Head of caudate nucleus (tissue), 42 donors: ENCODE results near the gene BICDL1.
"Not testable (repeated sequence)": the region's sequence is repeated elsewhere in the genome, so short reads cannot be mapped to it uniquely, and the experiment has no call there.

Source experiments
- DNase-seq, 42 donors: peaks; one replicate each; pipeline versions ENCODE4 v3.0.0 to v3.0.0-alpha.2; 2020 to 2021; ENCODE audit warnings: mixed read lengths in 7 of 42
- intact Hi-C: fragments of 100-400 bp; cut with DNase I; formaldehyde crosslinking; loops from one replicate; pipeline ENCODE4 v1.15.0; 2022

Gene BICDL1

GRCh38 chr12:119996417-119996816, 7.4 kb downstream of the BICDL1 start:
- intact Hi-C loops, result loop anchor here (10.0 kb wide), 1 partner anchor 88 kb away; no protein-coding TSS in a partner anchor
- no peak for DNase-seq

- intact Hi-C loops, result loop anchor here (10.0 kb wide), 1 partner anchor 86 kb away; no protein-coding TSS in a partner anchor
- DNase-seq, result peak in 2 of 42 donors; percentile 5 to 9
Measured at GRCh38 chr12:119998471-119999245, 9.6 kb downstream of the BICDL1 start.

- intact Hi-C loops, result no loop called here
Measured at GRCh38 chr12:120000556-120000955, 11.5 kb downstream of the BICDL1 start.

GRCh38 chr12:120006258-120006975, 17.4 kb downstream of the BICDL1 start:
- no peak for DNase-seq
- intact Hi-C loops, result no loop called here

More at GRCh38 chr12:120000556-120000955, 11.5 kb downstream of the BICDL1 start:
- DNase-seq, result no peak

GRCh38 chr12:120007272-120007671, 18.2 kb downstream of the BICDL1 start:
- intact Hi-C loops, result no loop called here
- DNase-seq, result no peak

- intact Hi-C loops, result no loop called here
- no peak for DNase-seq
Measured at GRCh38 chr12:120010661-120011230, 21.7 kb downstream of the BICDL1 start.

GRCh38 chr12:120012067-120012621, 23.1 kb downstream of the BICDL1 start:
- DNase-seq, result peak in 26 of 42 donors; percentile 7 to 71 (median 30)
- intact Hi-C loops, result no loop called here

GRCh38 chr12:120013659-120014380, 24.8 kb downstream of the BICDL1 start:
- no peak for DNase-seq
- intact Hi-C loops, result no loop called here

- intact Hi-C loops, result not testable (repeated sequence)
Measured at GRCh38 chr12:120014381-120014735, 25.3 kb downstream of the BICDL1 start.

GRCh38 chr12:120015313-120015712, 26.3 kb downstream of the BICDL1 start:
- intact Hi-C loops, result no loop called here
- no peak for DNase-seq

More at GRCh38 chr12:120014381-120014735, 25.3 kb downstream of the BICDL1 start:
- not testable (repeated sequence) for DNase-seq

- not testable (repeated sequence) for DNase-seq
Measured at GRCh38 chr12:120016199-120016598, 27.2 kb downstream of the BICDL1 start.

GRCh38 chr12:120019197-120019596, 30.2 kb downstream of the BICDL1 start:
- intact Hi-C loops, result no loop called here

More at GRCh38 chr12:120016199-120016598, 27.2 kb downstream of the BICDL1 start:
- intact Hi-C loops, result not testable (repeated sequence)

GRCh38 chr12:120019938-120020337, 30.9 kb downstream of the BICDL1 start:
- intact Hi-C loops, result no loop called here
- no peak for DNase-seq

More at GRCh38 chr12:120019197-120019596, 30.2 kb downstream of the BICDL1 start:
- no peak for DNase-seq

- intact Hi-C loops, result no loop called here
Measured at GRCh38 chr12:120024193-120024592, 35.2 kb downstream of the BICDL1 start.

GRCh38 chr12:120025640-120026039, 36.6 kb downstream of the BICDL1 start:
- DNase-seq, result no peak
- intact Hi-C loops, result no loop called here

More at GRCh38 chr12:120024193-120024592, 35.2 kb downstream of the BICDL1 start:
- DNase-seq, result no peak

GRCh38 chr12:120032242-120032641, 43.2 kb downstream of the BICDL1 start:
- intact Hi-C loops, result no loop called here
- DNase-seq, result no peak

- no peak for DNase-seq
- intact Hi-C loops, result no loop called here
Measured at GRCh38 chr12:120037851-120038250, 48.8 kb downstream of the BICDL1 start.

- peak in 4 of 42 donors; percentile 8 to 42 (median 30) for DNase-seq
- intact Hi-C loops, result no loop called here
Measured at GRCh38 chr12:120039711-120040110, 50.7 kb downstream of the BICDL1 start.
